ENCODE results near the gene TPST2.

Gene TPST2

GRCh38 chr22:26502688-26503561, 87.0 kb downstream of the TPST2 start:
- Histone ChIP-seq H3K27me3 (ENCODE audit: low read depth, low read length) (no peaks in the 10 kb centered on the region), H3K36me3 (replicated peaks; ENCODE audit: low read depth, low read length) (peaks cover 60% of the 10 kb centered on the region), H4K20me1 (ENCODE audit: insufficient read depth, low read length) (no peaks in the 10 kb centered on the region), H3K9me3 (ENCODE audit: insufficient read depth, low read length) (no peaks in the 10 kb centered on the region), H3K4me2 (ENCODE audit: low read length) (no peak overlapping the region), H3K27ac (ENCODE audit: low read length) (no peak overlapping the region), H3K4me3 (ENCODE audit: low read length) (no peak overlapping the region), H3K9ac (ENCODE audit: low read length) (no peak overlapping the region), H3K79me2 (ENCODE audit: low read length) (no peaks in the 10 kb centered on the region), H2AFZ (ENCODE audit: low read depth, low read length) (no peak overlapping the region), H3K4me1 (ENCODE audit: low read length) (no peaks in the 10 kb centered on the region)
- TF ChIP-seq CTCF (IDR thresholded peaks at IDR 0.05; ENCODE audit: low read depth, low read length) = peak; percentile 78
- no peak for TF ChIP-seq EZH2phosphoT487 (IDR thresholded peaks at IDR 0.05; ENCODE audit: low read depth)

GRCh38 chr22:26501996-26502395, 87.9 kb downstream of the TPST2 start:
- no peaks in the 10 kb centered on the region for H4K20me1 ChIP-seq (ENCODE audit: insufficient read depth, low read length)
- no peak overlapping the region for H3K4me2 ChIP-seq (ENCODE audit: low read length)
- no peak for TF ChIP-seq CTCF (IDR thresholded peaks at IDR 0.05; ENCODE audit: low read depth, low read length)
- no peak for TF ChIP-seq EZH2phosphoT487 (IDR thresholded peaks at IDR 0.05; ENCODE audit: low read depth)
- no peak overlapping the region for H3K9ac ChIP-seq (ENCODE audit: low read length)
- H3K27me3 ChIP-seq (ENCODE audit: low read depth, low read length) = no peaks in the 10 kb centered on the region
- H3K4me3 ChIP-seq (ENCODE audit: low read length) = no peak overlapping the region
- peaks cover 61% of the 10 kb centered on the region for H3K36me3 ChIP-seq (replicated peaks; ENCODE audit: low read depth, low read length)
- no peaks in the 10 kb centered on the region for H3K9me3 ChIP-seq (ENCODE audit: insufficient read depth, low read length)
- no peak overlapping the region for H3K27ac ChIP-seq (ENCODE audit: low read length)
- H3K4me1 ChIP-seq (ENCODE audit: low read length) = no peaks in the 10 kb centered on the region
- no peak overlapping the region for H2AFZ ChIP-seq (ENCODE audit: low read depth, low read length)
- H3K79me2 ChIP-seq (ENCODE audit: low read length) = no peaks in the 10 kb centered on the region

GRCh38 chr22:26499188-26499703, 90.7 kb downstream of the TPST2 start:
- no peaks in the 10 kb centered on the region for H4K20me1 ChIP-seq (ENCODE audit: insufficient read depth, low read length)
- TF ChIP-seq CTCF (IDR thresholded peaks at IDR 0.05; ENCODE audit: low read depth, low read length) (no peak), EZH2phosphoT487 (IDR thresholded peaks at IDR 0.05; ENCODE audit: low read depth) (no peak)
- no peak overlapping the region for H3K9ac ChIP-seq (ENCODE audit: low read length)
- no peaks in the 10 kb centered on the region for H3K4me1 ChIP-seq (ENCODE audit: low read length)
- no peak overlapping the region for H3K4me2 ChIP-seq (ENCODE audit: low read length)
- no peak overlapping the region for H3K4me3 ChIP-seq (ENCODE audit: low read length)
- H3K36me3 ChIP-seq (replicated peaks; ENCODE audit: low read depth, low read length) = peaks cover 65% of the 10 kb centered on the region
- no peaks in the 10 kb centered on the region for H3K27me3 ChIP-seq (ENCODE audit: low read depth, low read length)
- H3K9me3 ChIP-seq (ENCODE audit: insufficient read depth, low read length) = no peaks in the 10 kb centered on the region
- no peak overlapping the region for H2AFZ ChIP-seq (ENCODE audit: low read depth, low read length)
- H3K27ac ChIP-seq (ENCODE audit: low read length) = no peak overlapping the region
- H3K79me2 ChIP-seq (ENCODE audit: low read length) = no peaks in the 10 kb centered on the region

GRCh38 chr22:26496456-26496855, 93.5 kb downstream of the TPST2 start:
- no peak for TF ChIP-seq EZH2phosphoT487 (IDR thresholded peaks at IDR 0.05; ENCODE audit: low read depth)
- Histone ChIP-seq H3K36me3 (replicated peaks; ENCODE audit: low read depth, low read length) (peaks cover 66% of the 10 kb centered on the region), H4K20me1 (ENCODE audit: insufficient read depth, low read length) (no peaks in the 10 kb centered on the region), H2AFZ (ENCODE audit: low read depth, low read length) (no peak overlapping the region), H3K27me3 (ENCODE audit: low read depth, low read length) (no peaks in the 10 kb centered on the region), H3K4me3 (ENCODE audit: low read length) (no peak overlapping the region), H3K4me2 (ENCODE audit: low read length) (no peak overlapping the region), H3K79me2 (ENCODE audit: low read length) (no peaks in the 10 kb centered on the region), H3K9me3 (ENCODE audit: insufficient read depth, low read length) (no peaks in the 10 kb centered on the region), H3K9ac (ENCODE audit: low read length) (no peak overlapping the region), H3K27ac (ENCODE audit: low read length) (no peak overlapping the region), H3K4me1 (ENCODE audit: low read length) (no peaks in the 10 kb centered on the region)
